CD4-positive, alpha-beta T cell (primary cell): ENCODE data around the gene IRX2. TPM values are rescaled to one million over a fixed set of nuclear protein-coding genes. Genes with fewer than 3 reads are reported as not detected.

Experiments
- ATAC-seq: fragments of 200-7000 bp; cut with Tn5 transposase; one replicate; pipeline ENCODE4 v1.10.0; 2022; ENCODE audit warnings: mild to moderate bottlenecking; ENCODE audit not compliant: poor library complexity
- CTCF ChIA-PET: fragments of 350-600 bp; sonication (Branson Sonifier 250); formaldehyde crosslinking; loops from one replicate; lab custom pipeline; 2021; ENCODE audit warnings: antibody characterized with exemption, inconsistent platforms; lab: Charles Lee
- POLR2A ChIA-PET: fragments of 350-600 bp; sonication (Branson Sonifier 250); formaldehyde crosslinking; loops from one replicate; lab custom pipeline; 2021; ENCODE audit warnings: antibody characterized with exemption, inconsistent platforms; lab: Charles Lee
- DNase-seq, 14 experiments: peaks; one replicate each; pipeline ENCODE4 v3.0.0-alpha.2; 2013 to 2020; ENCODE audit warnings: mixed read lengths in 2 of 14
- H3K27ac ChIP-seq, 2 donors: one replicate each; pipeline versions ENCODE4 v1.5.1 to v1.7.0; 2013; ENCODE audit warnings: low read length in 2 of 2, low read depth in 1 of 2, mild to moderate bottlenecking in 1 of 2
- H3K27me3 ChIP-seq, 2 experiments: 1 replicate in 1 of 2; 2 replicates in 1 of 2; pipeline versions ENCODE4 v1.6.1 to v1.7.0; 2013; ENCODE audit warnings: low read length in 2 of 2, control low read depth in 1 of 2, mild to moderate bottlenecking in 1 of 2, moderate library complexity in 1 of 2; ENCODE audit not compliant: insufficient read depth in 2 of 2, control insufficient read depth in 1 of 2
- H3K36me3 ChIP-seq: one replicate; pipeline ENCODE4 v1.6.1; 2013; ENCODE audit warnings: low read length, control low read depth; ENCODE audit not compliant: insufficient read depth
- H3K4me1 ChIP-seq: one replicate; pipeline ENCODE4 v1.6.1; 2013; ENCODE audit warnings: low read length, control low read depth; ENCODE audit not compliant: insufficient read depth
- H3K4me3 ChIP-seq: one replicate; pipeline ENCODE4 v1.5.1; 2013; ENCODE audit warnings: mild to moderate bottlenecking, low read length, moderate library complexity
- H3K9me3 ChIP-seq, 2 experiments: 1 replicate in 1 of 2; 2 replicates in 1 of 2; pipeline versions ENCODE4 v1.6.1 to v1.7.0; 2013; ENCODE audit warnings: low read length in 2 of 2, mild to moderate bottlenecking in 2 of 2, control low read depth in 1 of 2, moderate library complexity in 1 of 2; ENCODE audit not compliant: control insufficient read depth in 1 of 2, insufficient read depth in 1 of 2
- H3K27ac Mint-ChIP-seq: one replicate; pipeline ENCODE4 v1.8.0; 2020; ENCODE audit warnings: mixed read lengths
- H3K27me3 Mint-ChIP-seq: one replicate; pipeline ENCODE4 v1.8.0; 2021; ENCODE audit warnings: mixed read lengths
- H3K36me3 Mint-ChIP-seq: one replicate; pipeline ENCODE4 v1.8.0; 2021; ENCODE audit warnings: low read depth, mixed read lengths
- H3K4me1 Mint-ChIP-seq: one replicate; pipeline ENCODE4 v1.8.0; 2021; ENCODE audit warnings: low read depth, mixed read lengths
- H3K4me3 Mint-ChIP-seq: one replicate; pipeline ENCODE4 v1.8.0; 2020; ENCODE audit warnings: mild to moderate bottlenecking, mixed read lengths
- H3K9me3 Mint-ChIP-seq: one replicate; pipeline ENCODE4 v1.8.0; 2020; ENCODE audit warnings: mixed read lengths
- intact Hi-C, 2 experiments: fragments of 100-400 bp; cut with DNase I in 1 of 2; cut with micrococcal nuclease in 1 of 2; formaldehyde crosslinking; loops; one replicate each; pipeline versions ENCODE4 v1.15.1 to v1.9.0; 2023 to 2025; cut with DNase I, micrococcal nuclease
- total RNA-seq, 174 experiments: library from RNA in 2 of 174; stranded (reverse) in 2 of 174; gene quantifications; one replicate each; pipeline ENCODE4 v1.2.3 and lab custom pipeline; 2021 to 2026
- TF ChIP-seq, protein P1 (sequence below): fragments of 200-600 bp; IDR thresholded peaks from one replicate; pipeline ENCODE4 v1.8.0; 2022; ENCODE audit warnings: antibody characterized with exemption, mild to moderate bottlenecking

The IRX2 gene
- total RNA-seq, 2 experiments from 2014 or later, result not detected

DNA sequence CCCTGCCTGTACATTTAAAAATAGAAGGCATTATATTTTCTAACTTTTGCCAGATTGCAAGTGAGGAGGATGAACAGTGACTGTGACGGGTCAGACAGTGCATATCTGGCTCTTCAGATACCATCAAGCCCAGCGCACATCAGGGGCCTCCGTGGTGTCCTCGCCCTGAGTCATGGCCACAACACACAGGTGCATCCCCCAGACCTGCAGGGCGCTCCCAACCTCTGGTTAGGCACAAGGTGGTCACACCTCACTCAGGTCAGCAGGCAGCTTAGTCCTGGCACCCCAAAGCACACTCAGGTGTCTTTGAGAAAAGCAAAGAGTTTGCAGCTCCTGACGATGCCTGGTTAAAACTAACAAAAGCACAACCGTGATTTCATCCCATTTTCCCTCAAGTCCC is 28.6 kb downstream of the IRX2 start:
- Histone ChIP-seq H3K4me1 (no peaks in the 10 kb centered on the region), H3K27ac (no peak overlapping the region), H3K4me3 (no peak overlapping the region), H3K36me3 (no peaks in the 10 kb centered on the region), H3K27me3 (no peaks in the 10 kb centered on the region), H3K9me3 (peaks cover 0 to 24% of the 10 kb centered on the region in 2 experiments)
- DNase-seq (no peak), ATAC-seq (no peak)
- no peaks in the 10 kb centered on the region for H3K36me3 Mint-ChIP-seq
- peaks cover 4% of the 10 kb centered on the region for H3K27me3 Mint-ChIP-seq
- CTCF ChIA-PET, result no interaction called here
- H3K9me3 Mint-ChIP-seq, result no peaks in the 10 kb centered on the region
- H3K27ac Mint-ChIP-seq, result no peak overlapping the region
- POLR2A ChIA-PET, result no interaction called here
- TF ChIP-seq, protein P1, sequence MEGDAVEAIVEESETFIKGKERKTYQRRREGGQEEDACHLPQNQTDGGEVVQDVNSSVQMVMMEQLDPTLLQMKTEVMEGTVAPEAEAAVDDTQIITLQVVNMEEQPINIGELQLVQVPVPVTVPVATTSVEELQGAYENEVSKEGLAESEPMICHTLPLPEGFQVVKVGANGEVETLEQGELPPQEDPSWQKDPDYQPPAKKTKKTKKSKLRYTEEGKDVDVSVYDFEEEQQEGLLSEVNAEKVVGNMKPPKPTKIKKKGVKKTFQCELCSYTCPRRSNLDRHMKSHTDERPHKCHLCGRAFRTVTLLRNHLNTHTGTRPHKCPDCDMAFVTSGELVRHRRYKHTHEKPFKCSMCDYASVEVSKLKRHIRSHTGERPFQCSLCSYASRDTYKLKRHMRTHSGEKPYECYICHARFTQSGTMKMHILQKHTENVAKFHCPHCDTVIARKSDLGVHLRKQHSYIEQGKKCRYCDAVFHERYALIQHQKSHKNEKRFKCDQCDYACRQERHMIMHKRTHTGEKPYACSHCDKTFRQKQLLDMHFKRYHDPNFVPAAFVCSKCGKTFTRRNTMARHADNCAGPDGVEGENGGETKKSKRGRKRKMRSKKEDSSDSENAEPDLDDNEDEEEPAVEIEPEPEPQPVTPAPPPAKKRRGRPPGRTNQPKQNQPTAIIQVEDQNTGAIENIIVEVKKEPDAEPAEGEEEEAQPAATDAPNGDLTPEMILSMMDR, result no peak
- no peaks in the 10 kb centered on the region for H3K4me1 Mint-ChIP-seq
- no peak overlapping the region for H3K4me3 Mint-ChIP-seq
- intact Hi-C loops, result no loop called here

DNA sequence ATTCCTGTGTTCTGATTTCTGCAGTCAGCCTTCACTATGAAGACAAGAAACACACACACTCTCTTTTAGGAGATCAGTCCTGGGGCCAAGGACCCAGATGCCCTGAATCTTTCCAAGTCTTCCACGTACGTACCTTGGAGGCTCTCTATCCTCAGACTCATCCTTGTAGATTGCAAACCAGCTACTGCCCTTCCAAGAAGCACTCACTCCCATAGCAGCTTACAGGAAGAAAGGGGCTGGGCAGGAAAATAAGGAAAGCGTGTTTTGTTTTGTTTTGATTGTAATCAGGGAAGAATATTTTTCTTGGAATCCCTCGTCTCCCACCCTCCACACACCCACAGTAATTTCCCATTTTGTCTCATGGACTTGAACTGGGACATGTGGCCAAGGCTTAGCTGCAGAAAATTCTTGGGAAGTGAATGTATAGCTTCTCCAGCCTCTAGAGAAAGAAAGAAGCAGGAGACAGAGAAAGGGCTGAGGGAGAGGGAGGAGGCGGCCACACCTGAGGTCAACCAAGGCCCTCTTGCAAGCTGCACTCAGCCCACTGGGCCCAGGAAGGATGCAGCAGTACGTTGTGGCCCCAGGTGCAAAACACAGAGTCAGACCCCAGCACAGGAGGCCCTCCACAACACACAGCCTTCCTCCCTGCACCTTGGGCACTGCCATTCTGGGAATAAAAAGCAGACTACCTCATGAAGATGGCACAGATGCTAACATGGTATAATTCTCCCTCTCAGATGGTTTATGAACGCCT is 29.9 kb downstream of the IRX2 start:
- H3K27me3 ChIP-seq, result no peaks in the 10 kb centered on the region
- H3K36me3 ChIP-seq, result no peaks in the 10 kb centered on the region
- peaks cover 4% of the 10 kb centered on the region for H3K27me3 Mint-ChIP-seq
- ATAC-seq, result no peak
- ChIA-PET POLR2A (no interaction called here), CTCF (no interaction called here)
- no peaks in the 10 kb centered on the region for H3K36me3 Mint-ChIP-seq
- H3K9me3 ChIP-seq, result peaks cover 0 to 19% of the 10 kb centered on the region in 2 experiments
- H3K27ac ChIP-seq, result no peak overlapping the region
- TF ChIP-seq, protein P1, result no peak
- no peak overlapping the region for H3K4me3 Mint-ChIP-seq
- H3K9me3 Mint-ChIP-seq, result no peaks in the 10 kb centered on the region
- intact Hi-C loops, result no loop called here
- H3K4me1 Mint-ChIP-seq, result no peaks in the 10 kb centered on the region
- H3K27ac Mint-ChIP-seq, result no peak overlapping the region
- DNase-seq, result no peak
- no peak overlapping the region for H3K4me3 ChIP-seq
- H3K4me1 ChIP-seq, result no peaks in the 10 kb centered on the region

DNA sequence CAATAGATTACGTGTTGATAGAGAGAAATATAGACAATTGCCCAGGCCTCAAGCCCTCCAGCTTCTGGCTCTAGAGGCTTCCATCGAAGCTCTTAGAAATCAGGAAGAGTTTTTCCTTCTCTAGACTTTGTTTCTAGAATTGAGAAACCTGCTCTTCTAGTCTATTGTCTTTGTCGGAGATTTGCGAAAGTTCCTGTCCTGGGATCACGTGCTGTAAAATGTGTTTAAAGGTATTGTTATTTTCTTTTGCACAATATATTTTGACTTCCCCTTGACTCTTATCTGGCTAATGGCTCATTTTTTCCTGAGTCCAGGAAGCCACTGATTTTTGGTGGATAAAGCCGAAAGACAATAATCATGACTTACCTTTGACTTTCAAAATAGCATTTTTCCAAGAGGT is 32.1 kb downstream of the IRX2 start:
- H3K9me3 ChIP-seq, result peaks cover 0 to 30% of the 10 kb centered on the region in 2 experiments
- Mint-ChIP-seq H3K9me3 (no peaks in the 10 kb centered on the region), H3K27ac (no peak overlapping the region), H3K4me1 (no peaks in the 10 kb centered on the region), H3K27me3 (peaks cover 4% of the 10 kb centered on the region), H3K36me3 (no peaks in the 10 kb centered on the region), H3K4me3 (no peak overlapping the region)
- CTCF ChIA-PET, result no interaction called here
- no peaks in the 10 kb centered on the region for H3K4me1 ChIP-seq
- DNase-seq (no peak), ATAC-seq (no peak)
- POLR2A ChIA-PET, result no interaction called here
- no peaks in the 10 kb centered on the region for H3K27me3 ChIP-seq
- TF ChIP-seq, protein P1, result no peak
- H3K4me3 ChIP-seq, result no peak overlapping the region
- H3K27ac ChIP-seq, result no peak overlapping the region
- intact Hi-C loops, result no loop called here
- no peaks in the 10 kb centered on the region for H3K36me3 ChIP-seq
